Panc1 (cell line): ENCODE data around the gene FNDC11. TPM values are rescaled to one million over a fixed set of nuclear protein-coding genes. Genes with fewer than 3 reads are reported as not detected.
"Not testable (repeated sequence)": the region's sequence is repeated elsewhere in the genome, so short reads cannot be mapped to it uniquely, and the experiment has no call there.

Experiments used
- ATAC-seq: fragments of 200-7000 bp; cut with Tn5 transposase; 2 replicates; pipeline ENCODE4 v1.9.1; 2020; ENCODE audit warnings: mild to moderate bottlenecking, moderate library complexity
- BruUV-seq: library from RNA; stranded (reverse); fragments of 400-500 nt; replicated peaks from 2 replicates; lab custom pipeline; 2021; lab: Mats Ljungman, UMichigan
- CTCF ChIA-PET: fragments of 300-600 bp; sonication (Branson Sonifier 250); formaldehyde crosslinking; loops from one replicate; lab custom pipeline; 2022; ENCODE audit warnings: antibody characterized with exemption; lab: Charles Lee
- POLR2A ChIA-PET: fragments of 300-600 bp; sonication (Branson Sonifier 250); formaldehyde crosslinking; loops from one replicate; lab custom pipeline; 2022; ENCODE audit warnings: antibody characterized with exemption; lab: Charles Lee
- DNase-seq: peaks from one replicate; pipeline ENCODE4 v3.0.0-alpha.2; 2010; ENCODE audit warnings: low read depth, low spot score
- H3K27ac ChIP-seq: 2 replicates; pipeline ENCODE4 v1.5.1; 2011; ENCODE audit warnings: mild to moderate bottlenecking, low read length, inconsistent platforms
- H3K27me3 ChIP-seq: fragments of 200-500 bp; sonication (Bioruptor generic); 2 replicates; pipeline ENCODE4 v1.6.0; 2014; ENCODE audit warnings: low read length, inconsistent platforms; ENCODE audit not compliant: control insufficient read depth, insufficient read depth
- H3K36me3 ChIP-seq: fragments of 200-500 bp; sonication (Bioruptor generic); 2 replicates; pipeline ENCODE4 v1.5.1; 2014; ENCODE audit warnings: inconsistent platforms, mild to moderate bottlenecking, low read length, moderate library complexity; ENCODE audit not compliant: control insufficient read depth, insufficient read depth
- H3K4me1 ChIP-seq: 2 replicates; pipeline ENCODE4 v1.5.1; 2011; ENCODE audit warnings: inconsistent platforms, mild to moderate bottlenecking, low read length, moderate library complexity; ENCODE audit not compliant: control insufficient read depth, insufficient read depth
- H3K4me3 ChIP-seq, 2 experiments: 2 replicates each; pipeline ENCODE4 v1.5.1; 2011 to 2012; ENCODE audit warnings: low read depth in 2 of 2, low read length in 2 of 2, mild to moderate bottlenecking in 2 of 2, inconsistent platforms in 1 of 2, moderate library complexity in 1 of 2
- H3K9me3 ChIP-seq: fragments of 200-500 bp; sonication (Bioruptor generic); 2 replicates; pipeline ENCODE4 v1.5.1; 2014; ENCODE audit warnings: low read depth, mild to moderate bottlenecking, inconsistent platforms, low read length, moderate library complexity; ENCODE audit not compliant: control insufficient read depth, insufficient read depth
- CTCF ChIP-seq: fragments of 450-650 bp; IDR thresholded peaks from 2 replicates; pipeline ENCODE4 v1.5.1; 2017; ENCODE audit warnings: mild to moderate bottlenecking
- POLR2AphosphoS5 ChIP-seq: IDR thresholded peaks from 2 replicates; pipeline ENCODE4 v1.6.1; 2012; ENCODE audit warnings: mild to moderate bottlenecking, low read depth, low read length, moderate library complexity
- REST ChIP-seq, 2 experiments: IDR thresholded peaks; 2 replicates each; pipeline ENCODE4 v1.6.1; 2011 to 2012; ENCODE audit warnings: low read depth in 2 of 2, control low read depth in 1 of 2, low read length in 1 of 2, mild to moderate bottlenecking in 1 of 2, moderate library complexity in 1 of 2; ENCODE audit not compliant: insufficient read depth in 1 of 2
- SIN3A ChIP-seq: IDR thresholded peaks from 2 replicates; pipeline ENCODE4 v1.6.1; 2012; ENCODE audit warnings: low read depth, mild to moderate bottlenecking, low read length, moderate library complexity, borderline replicate concordance; ENCODE audit not compliant: insufficient read depth
- TCF7L2 ChIP-seq: IDR thresholded peaks from 2 replicates; pipeline ENCODE4 v1.6.1; 2011; ENCODE audit warnings: mild to moderate bottlenecking, low read depth, low read length, inconsistent platforms
- in situ Hi-C: cut with HindIII; loops from 2 replicates; pipeline ENCODE4 v1.10.0; 2016; ENCODE audit warnings: low sequenced_read_pairs, low pct_unique_long_range_greater_than_20kb
- intact Hi-C: fragments of 100-400 bp; cut with micrococcal nuclease; formaldehyde crosslinking; loops from one replicate; pipeline ENCODE4 v1.10.0; 2022; ENCODE audit not compliant: unreplicated experiment
- total RNA-seq: library from RNA; stranded (reverse); gene quantifications from one replicate; pipeline ENCODE4 v1.2.1, GENCODE V29; 2021; ENCODE audit not compliant: unreplicated experiment

FNDC11 gene
- total RNA-seq, 1 experiment from 2014 or later = 1.3 TPM

- CTCF ChIA-PET = interaction anchor here (0.9 kb wide), 1 partner anchor 22 kb away, joined by 3 read pairs; the partner anchor contains the start of gene PTK6
- intact Hi-C loops, H3K4me3 ChIP-seq, H3K4me1 ChIP-seq, ATAC-seq, DNase-seq, POLR2A ChIA-PET, H3K27ac ChIP-seq, H3K9me3 ChIP-seq, in situ Hi-C loops, BruUV-seq, H3K27me3 ChIP-seq, H3K36me3 ChIP-seq: not testable (repeated sequence)
These were observed 5.8 kb downstream of the FNDC11 start for GRCh38 chr20:63559485-63560332.

- no peak for TF ChIP-seq POLR2AphosphoS5
- no peak for TF ChIP-seq TCF7L2
- TF ChIP-seq SIN3A = no peak
- TF ChIP-seq REST (IDR thresholded peaks at IDR 0.05; ENCODE audit: insufficient read depth in 1 of 2, low read depth in 2 of 2, low read length in 1 of 2) = no peak
- TF ChIP-seq CTCF = no peak
- CTCF ChIA-PET = interaction anchor here (0.9 kb wide), 1 partner anchor 23 kb away, joined by 3 read pairs; the partner anchor contains the start of gene PTK6
- Histone ChIP-seq H3K9me3 (no peaks in the 10 kb centered on the region), H3K36me3 (no peaks in the 10 kb centered on the region), H3K27me3 (no peaks in the 10 kb centered on the region), H3K27ac (no peak overlapping the region), H3K4me3 (no peak overlapping the region), H3K4me1 (no peaks in the 10 kb centered on the region)
- intact Hi-C loops (no loop called here), in situ Hi-C loops (no loop called here)
- POLR2A ChIA-PET = interaction anchor here (0.6 kb wide), 1 partner anchor 44 kb away, joined by 7 read pairs; no protein-coding TSS in a partner anchor
- ATAC-seq (no peak), DNase-seq (no peak)
- no TSS peak for BruUV-seq
These were observed 6.4 kb downstream of the FNDC11 start for GRCh38 chr20:63560333-63560805.
